ENCODE measurements around the gene WIPI1.
"Not testable (repeated sequence)": the region's sequence is repeated elsewhere in the genome, so short reads cannot be mapped to it uniquely, and the experiment has no call there.

Gene WIPI1

GRCh38 chr17:68413597-68414560 is 43.4 kb downstream of the WIPI1 start:
- not testable (repeated sequence) for FAIRE-seq

DNA sequence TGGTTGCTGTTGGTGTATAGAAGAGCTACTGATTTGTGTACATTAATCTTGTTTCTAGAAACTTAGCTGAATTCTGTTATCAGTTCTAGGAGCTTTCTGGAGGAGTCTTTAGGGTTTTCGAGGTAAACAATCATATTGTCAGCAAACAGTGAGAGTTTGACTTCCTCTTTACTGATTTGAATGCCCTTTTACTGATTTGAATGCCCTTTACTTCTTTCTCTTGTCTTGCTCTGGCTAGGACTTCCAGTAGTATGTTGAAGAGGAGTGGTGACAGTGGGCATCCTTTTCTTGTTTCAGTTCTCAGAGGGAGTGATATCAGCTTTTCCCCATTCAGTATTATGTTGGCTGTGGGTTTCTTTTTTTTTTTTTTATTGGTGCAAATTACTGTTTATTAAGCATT is 49.6 kb downstream of the WIPI1 start:
- FAIRE-seq: not testable (repeated sequence)

DNA sequence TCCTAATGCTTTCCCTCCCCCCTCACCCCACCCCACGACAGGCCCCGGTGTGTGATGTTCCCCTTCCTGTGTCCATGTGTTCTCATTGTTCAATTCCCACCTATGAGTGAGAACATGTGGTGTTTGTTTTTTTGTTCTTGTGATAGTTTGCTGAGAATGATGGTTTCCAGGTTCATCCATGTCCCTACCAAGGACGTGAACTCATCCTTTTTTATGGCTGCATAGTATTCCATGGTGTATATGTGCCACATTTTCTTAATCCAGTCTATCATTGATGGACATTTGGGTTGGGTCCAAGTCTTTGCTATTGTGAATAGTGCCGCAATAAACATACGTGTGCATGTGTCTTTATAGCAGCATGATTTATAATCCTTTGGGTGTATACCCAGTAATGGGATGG is 53.5 kb downstream of the WIPI1 start:
- not testable (repeated sequence) for FAIRE-seq

DNA sequence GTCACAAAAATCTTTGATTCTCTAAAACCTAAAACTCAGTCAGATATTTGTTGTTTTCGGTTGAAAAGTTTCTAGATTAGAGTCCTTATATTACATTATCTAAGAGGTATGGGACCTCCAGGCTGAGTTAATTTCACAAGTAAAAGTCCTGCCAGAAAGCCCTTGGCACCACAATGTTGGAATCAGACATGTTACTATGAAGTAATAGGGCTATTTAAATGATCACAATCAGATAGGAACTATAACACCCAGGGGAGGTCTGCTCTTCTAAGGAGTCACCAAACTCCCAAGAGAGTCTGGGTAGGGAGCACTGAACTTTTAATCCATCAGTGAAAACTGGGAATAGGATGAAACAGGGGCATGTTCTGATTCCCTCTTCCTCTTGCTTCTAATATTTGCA is 54.2 kb downstream of the WIPI1 start:
- no peak for FAIRE-seq

GRCh38 chr17:68401288-68401687 is 56.0 kb downstream of the WIPI1 start:
- FAIRE-seq: no peak

DNA sequence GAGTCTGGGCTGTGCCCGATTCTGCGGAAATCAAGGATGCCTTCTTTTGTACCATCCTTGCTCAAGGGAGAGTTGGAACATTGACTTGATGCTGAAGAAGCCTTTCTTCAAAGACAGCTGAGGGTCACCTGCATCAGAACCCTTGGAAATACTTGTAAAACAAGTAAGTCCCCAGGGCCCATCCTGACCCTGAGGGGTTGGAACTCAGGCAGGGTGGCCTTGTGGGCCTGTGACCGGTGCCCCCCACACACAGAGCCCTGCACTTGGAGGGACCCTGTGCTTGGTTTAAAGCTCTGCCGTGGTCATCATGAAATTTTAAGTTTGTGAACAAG is 56.9 kb downstream of the WIPI1 start:
- no peak for FAIRE-seq

DNA sequence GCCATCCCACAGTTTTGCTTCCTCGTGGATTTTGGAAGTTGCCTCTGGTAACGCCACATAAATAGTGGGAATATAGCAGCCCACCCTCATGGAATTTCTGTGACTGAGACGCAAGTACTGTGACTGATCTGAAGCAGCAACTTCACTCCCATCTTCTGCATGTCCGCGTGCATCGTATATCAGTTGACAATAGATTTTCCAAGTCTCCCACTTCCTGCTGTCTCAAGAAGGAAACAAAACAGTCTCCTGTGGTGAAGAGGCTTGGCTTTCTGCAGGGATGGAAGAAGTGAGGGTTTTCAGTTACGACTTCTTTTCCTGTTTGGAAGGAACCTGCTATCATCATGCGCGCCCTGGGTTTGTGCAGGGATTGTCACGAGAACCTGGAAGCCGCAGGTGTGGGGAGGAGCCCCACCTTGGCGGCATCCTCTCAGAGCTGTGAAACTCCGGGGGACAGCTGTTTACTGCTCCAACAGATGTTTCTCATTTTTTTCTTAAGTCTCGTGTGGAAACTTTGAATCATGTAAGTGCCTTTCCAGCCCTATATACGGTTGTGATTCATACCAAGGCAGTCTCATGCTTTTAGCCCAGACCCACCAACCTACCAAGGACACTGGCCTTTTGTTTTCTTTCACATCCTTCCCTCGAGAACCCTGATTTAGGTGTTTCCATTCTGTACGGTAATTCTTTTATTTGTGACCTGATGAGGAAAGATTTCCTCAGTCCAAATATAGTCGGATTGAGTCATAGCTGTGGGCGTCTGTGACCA is 57.5 kb downstream of the WIPI1 start:
- no peak for FAIRE-seq

GRCh38 chr17:68398691-68399637 is 58.3 kb downstream of the WIPI1 start:
- no peak for FAIRE-seq

DNA sequence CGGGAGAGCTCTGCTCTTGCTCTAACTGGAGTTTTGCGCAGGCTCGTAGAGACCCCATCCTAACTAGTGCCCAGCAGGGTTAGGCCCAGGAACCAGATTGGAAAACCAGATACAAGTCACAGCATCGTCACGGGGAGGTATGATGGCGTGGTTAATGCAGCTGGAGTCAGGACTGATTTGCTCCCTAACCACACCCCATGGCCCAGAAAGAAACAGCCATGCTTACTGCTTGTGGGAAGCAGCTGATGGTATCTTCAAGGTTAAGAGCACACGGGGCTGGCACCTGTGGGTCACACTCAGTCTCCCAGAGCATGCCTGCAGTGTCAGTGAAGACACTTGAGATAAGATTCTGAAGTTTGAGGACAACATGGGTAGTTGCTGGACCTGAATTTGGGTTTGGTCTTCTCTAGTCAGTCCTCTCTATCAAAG is 60.2 kb downstream of the WIPI1 start:
- FAIRE-seq: no peak

- FAIRE-seq: no peak
Observed at GRCh38 chr17:68396226-68397107, 60.8 kb downstream of the WIPI1 start.

- no peak for FAIRE-seq
Observed at GRCh38 chr17:68394608-68395331, 62.5 kb downstream of the WIPI1 start.

DNA sequence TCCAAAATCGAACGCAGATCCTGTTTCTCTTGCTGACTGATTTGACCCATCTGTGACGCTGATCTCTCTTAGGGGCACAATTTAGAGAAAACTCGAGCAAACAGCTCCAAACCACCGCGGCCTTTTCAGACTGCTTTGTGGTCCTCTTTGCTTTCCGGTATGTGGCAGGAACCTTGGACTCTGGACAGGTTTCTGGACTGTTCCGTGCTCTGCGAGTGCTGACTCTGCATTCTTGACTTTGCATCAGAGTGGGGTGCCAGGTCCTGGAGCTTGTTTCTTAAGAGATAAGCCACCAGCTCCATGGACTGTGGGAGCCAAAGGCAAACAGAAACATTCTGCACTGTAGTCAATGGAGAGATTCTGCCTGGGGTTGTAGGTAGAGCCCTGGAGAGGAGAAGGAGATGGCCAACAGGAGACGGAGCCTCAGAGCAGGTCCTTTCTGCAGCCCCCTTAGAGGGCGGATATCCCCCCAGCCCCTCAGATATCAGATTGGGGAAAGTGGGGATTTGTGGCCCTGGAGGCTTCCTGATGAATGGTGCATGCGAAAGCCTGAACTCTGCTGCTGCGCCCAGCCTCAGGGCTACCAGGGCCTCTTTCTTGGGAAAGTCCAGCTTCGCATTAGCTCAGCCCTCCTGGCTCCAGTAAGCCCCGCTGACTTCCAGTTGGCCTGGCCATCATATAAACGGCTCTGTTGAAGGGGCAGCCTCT is 65.6 kb downstream of the WIPI1 start:
- FAIRE-seq: no peak

DNA sequence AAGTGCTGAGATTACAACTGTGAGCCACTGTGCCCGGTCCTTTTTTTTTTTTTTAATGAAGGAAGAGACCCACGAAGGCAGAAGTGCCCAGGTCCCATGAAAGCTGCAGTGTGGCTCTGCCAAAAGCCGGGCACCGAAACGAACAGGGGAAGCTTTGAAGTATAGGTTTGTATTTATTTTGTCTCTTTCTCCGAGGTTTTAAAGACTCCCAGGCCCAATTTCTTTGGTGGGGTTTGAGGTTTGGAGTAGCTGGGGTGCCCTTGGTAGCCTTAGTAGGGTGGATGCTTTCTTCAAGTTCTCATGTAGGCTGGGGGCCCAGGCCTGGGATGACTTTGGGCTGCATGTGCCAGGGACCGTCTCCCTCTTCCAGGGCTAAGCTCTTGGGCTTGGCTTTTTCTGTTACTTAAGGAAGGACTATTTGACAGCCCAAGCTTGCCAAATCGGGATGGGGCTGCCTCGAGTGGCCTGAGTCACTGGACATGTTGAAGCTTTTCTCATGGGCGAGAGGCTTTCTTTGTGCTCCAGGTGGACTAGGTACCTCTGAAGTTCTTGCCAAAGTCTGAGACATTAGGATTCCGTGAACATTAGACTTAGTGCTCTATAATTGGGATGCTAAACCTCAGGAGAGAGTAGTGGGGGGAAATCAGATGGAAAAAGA is 66.3 kb downstream of the WIPI1 start:
- FAIRE-seq: no peak

- FAIRE-seq: no peak
Observed at GRCh38 chr17:68389041-68389440, 68.3 kb downstream of the WIPI1 start.

- FAIRE-seq: no peak
Observed at GRCh38 chr17:68387435-68388218, 69.7 kb downstream of the WIPI1 start.

DNA sequence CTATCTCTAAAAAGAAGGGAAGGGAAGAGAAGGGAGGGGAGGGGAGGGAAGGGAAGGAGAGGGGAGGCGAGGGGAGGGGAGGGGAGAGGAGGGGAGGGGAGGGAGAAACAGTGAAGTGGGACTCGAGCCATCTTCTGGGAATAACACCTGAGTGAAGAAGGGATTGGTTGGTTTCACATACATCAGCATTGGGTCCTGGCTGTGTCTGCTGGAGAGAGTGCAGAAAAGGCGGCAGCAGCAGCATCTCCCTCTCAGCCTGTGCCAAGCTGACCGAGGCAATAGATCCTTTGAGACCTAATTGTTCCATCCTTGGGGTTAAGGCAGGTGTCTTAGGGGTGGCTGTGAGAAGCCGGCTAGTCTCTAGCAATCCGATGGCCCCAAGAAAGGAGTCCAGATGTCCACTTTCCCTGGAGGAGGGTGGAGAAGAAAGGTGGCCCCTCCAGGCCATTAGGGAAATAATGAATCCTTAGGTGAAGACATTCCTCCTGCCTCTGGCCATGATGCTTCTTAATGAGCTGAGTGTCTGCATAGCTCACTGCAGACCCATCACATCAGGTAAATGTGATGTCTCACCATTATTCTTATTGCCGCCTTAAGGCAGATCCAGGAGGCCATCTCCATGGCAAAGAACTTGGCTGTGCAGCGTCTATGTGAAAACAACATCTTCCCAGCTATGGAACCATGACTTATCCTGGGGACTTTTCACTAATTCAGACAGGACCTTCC is 71.6 kb downstream of the WIPI1 start:
- no peak for FAIRE-seq

- no peak for FAIRE-seq
Observed at GRCh38 chr17:68384941-68385340, 72.4 kb downstream of the WIPI1 start.

DNA sequence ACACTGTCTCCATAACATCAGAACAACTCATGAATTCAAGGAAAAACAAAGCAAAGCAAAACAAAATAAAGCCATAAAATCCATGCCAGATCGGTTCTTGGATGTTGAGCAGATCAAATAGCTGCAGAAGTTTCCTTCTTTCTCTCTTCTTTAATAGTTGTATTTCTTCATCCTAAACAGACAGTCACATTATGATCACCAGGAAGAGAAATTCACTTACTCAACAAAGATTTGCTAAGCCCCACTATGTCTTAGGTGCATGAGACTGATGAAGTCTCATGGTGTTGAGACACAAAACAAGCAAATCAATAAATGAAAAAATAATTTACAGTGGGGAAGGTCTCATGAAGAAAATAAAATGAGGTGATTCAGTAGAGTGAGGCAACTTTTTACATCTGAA is 72.8 kb downstream of the WIPI1 start:
- no peak for FAIRE-seq
